Measurements from ENCODE around the gene SAFB2.

Gene SAFB2

GRCh38 chr19:5554828-5555227 is 67.7 kb downstream of the SAFB2 start:
- H3K9me3 ChIP-seq (ENCODE audit: control insufficient read depth, insufficient read depth, low read length): no peaks in the 10 kb centered on the region
- H3K4me2 ChIP-seq (ENCODE audit: low read length): no peak overlapping the region
- H3K9me2 ChIP-seq (replicated peaks; ENCODE audit: control insufficient read depth, low read length): no peaks in the 10 kb centered on the region
- H4K20me1 ChIP-seq (ENCODE audit: control insufficient read depth, insufficient read depth, low read depth, low read length): no peaks in the 10 kb centered on the region
- TF ChIP-seq, protein P1, sequence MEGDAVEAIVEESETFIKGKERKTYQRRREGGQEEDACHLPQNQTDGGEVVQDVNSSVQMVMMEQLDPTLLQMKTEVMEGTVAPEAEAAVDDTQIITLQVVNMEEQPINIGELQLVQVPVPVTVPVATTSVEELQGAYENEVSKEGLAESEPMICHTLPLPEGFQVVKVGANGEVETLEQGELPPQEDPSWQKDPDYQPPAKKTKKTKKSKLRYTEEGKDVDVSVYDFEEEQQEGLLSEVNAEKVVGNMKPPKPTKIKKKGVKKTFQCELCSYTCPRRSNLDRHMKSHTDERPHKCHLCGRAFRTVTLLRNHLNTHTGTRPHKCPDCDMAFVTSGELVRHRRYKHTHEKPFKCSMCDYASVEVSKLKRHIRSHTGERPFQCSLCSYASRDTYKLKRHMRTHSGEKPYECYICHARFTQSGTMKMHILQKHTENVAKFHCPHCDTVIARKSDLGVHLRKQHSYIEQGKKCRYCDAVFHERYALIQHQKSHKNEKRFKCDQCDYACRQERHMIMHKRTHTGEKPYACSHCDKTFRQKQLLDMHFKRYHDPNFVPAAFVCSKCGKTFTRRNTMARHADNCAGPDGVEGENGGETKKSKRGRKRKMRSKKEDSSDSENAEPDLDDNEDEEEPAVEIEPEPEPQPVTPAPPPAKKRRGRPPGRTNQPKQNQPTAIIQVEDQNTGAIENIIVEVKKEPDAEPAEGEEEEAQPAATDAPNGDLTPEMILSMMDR (IDR thresholded peaks at IDR 0.05; ENCODE audit: low read depth, low read length, poor library complexity, severe bottlenecking): no peak
- TF ChIP-seq EZH2phosphoT487 (IDR thresholded peaks at IDR 0.05; ENCODE audit: borderline replicate concordance, low read length): no peak
- no peaks in the 10 kb centered on the region for H3K4me1 ChIP-seq (ENCODE audit: control insufficient read depth, low read length)
- no peaks in the 10 kb centered on the region for H3K36me3 ChIP-seq (ENCODE audit: control insufficient read depth, low read length)
- H3F3A ChIP-seq (ENCODE audit: control insufficient read depth, insufficient read depth): no peaks in the 10 kb centered on the region
- no peak overlapping the region for H3K4me3 ChIP-seq (ENCODE audit: low read length)
- no peaks in the 10 kb centered on the region for H3K79me2 ChIP-seq (ENCODE audit: control insufficient read depth, low read length)
- H3K27ac ChIP-seq (ENCODE audit: low read depth, low read length): no peak overlapping the region
- no peaks in the 10 kb centered on the region for H3K27me3 ChIP-seq (ENCODE audit: control insufficient read depth, low read length)

DNA sequence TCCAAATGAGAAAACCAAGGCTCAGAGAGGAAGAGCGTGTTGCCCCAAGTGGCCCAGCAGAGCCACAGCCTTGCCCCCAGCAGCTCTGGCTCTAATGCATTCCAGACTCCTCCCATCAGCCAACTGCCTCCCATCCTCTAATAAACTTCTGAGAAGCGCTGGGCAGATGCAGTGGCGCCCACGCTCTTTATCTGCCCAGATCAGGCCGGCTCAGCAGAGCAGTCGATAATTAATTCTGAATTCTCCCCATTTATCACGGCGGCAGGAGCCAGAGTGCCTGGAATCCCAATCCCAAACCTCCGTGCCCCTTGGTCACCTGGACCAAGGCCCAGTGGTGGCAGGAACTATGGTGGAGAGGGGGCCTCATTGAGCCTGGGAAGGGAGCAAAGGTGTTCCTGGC is 68.7 kb downstream of the SAFB2 start:
- no peaks in the 10 kb centered on the region for H3K9me3 ChIP-seq (ENCODE audit: control insufficient read depth, insufficient read depth, low read length)
- H3K4me1 ChIP-seq (ENCODE audit: control insufficient read depth, low read length): no peaks in the 10 kb centered on the region
- no peak overlapping the region for H3K4me2 ChIP-seq (ENCODE audit: low read length)
- no peaks in the 10 kb centered on the region for H3K9me2 ChIP-seq (replicated peaks; ENCODE audit: control insufficient read depth, low read length)
- no peaks in the 10 kb centered on the region for H3K36me3 ChIP-seq (ENCODE audit: control insufficient read depth, low read length)
- no peaks in the 10 kb centered on the region for H4K20me1 ChIP-seq (ENCODE audit: control insufficient read depth, insufficient read depth, low read depth, low read length)
- no peaks in the 10 kb centered on the region for H3F3A ChIP-seq (ENCODE audit: control insufficient read depth, insufficient read depth)
- H3K4me3 ChIP-seq (ENCODE audit: low read length): no peak overlapping the region
- H3K27me3 ChIP-seq (ENCODE audit: control insufficient read depth, low read length): no peaks in the 10 kb centered on the region
- no peaks in the 10 kb centered on the region for H3K79me2 ChIP-seq (ENCODE audit: control insufficient read depth, low read length)
- TF ChIP-seq, protein P1 (IDR thresholded peaks at IDR 0.05; ENCODE audit: low read depth, low read length, poor library complexity, severe bottlenecking): no peak
- no peak for TF ChIP-seq EZH2phosphoT487 (IDR thresholded peaks at IDR 0.05; ENCODE audit: borderline replicate concordance, low read length)
- H3K27ac ChIP-seq (ENCODE audit: low read depth, low read length): no peak overlapping the region

DNA sequence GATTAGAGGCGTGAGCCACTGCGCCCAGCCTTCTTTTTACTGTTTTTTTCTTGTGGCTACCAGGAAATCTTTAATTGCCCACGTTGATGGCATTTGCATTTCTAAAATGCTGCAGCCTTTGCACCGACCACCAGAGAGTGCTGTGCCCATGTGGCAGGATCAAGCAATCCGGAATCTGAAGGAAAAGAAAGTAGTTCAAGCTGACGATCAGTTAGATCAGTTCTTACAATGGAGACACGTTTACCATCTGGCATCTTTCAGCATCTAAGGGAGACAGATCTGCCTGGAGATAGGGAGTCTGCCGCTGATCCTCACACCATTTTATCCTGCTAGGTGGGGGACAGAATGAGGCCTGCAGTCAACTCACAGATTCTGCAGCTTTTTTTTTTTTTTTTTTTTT is 74.7 kb downstream of the SAFB2 start:
- H3K79me2 ChIP-seq (ENCODE audit: control insufficient read depth, low read length): no peaks in the 10 kb centered on the region
- TF ChIP-seq, protein P1 (IDR thresholded peaks at IDR 0.05; ENCODE audit: low read depth, low read length, poor library complexity, severe bottlenecking): peak; percentile 70
- no peak for TF ChIP-seq EZH2phosphoT487 (IDR thresholded peaks at IDR 0.05; ENCODE audit: borderline replicate concordance, low read length)
- H3K9me3 ChIP-seq (ENCODE audit: control insufficient read depth, insufficient read depth, low read length): no peaks in the 10 kb centered on the region
- H3K9me2 ChIP-seq (replicated peaks; ENCODE audit: control insufficient read depth, low read length): no peaks in the 10 kb centered on the region
- H3K4me1 ChIP-seq (ENCODE audit: control insufficient read depth, low read length): no peaks in the 10 kb centered on the region
- H3K27ac ChIP-seq (ENCODE audit: low read depth, low read length): no peak overlapping the region
- no peaks in the 10 kb centered on the region for H4K20me1 ChIP-seq (ENCODE audit: control insufficient read depth, insufficient read depth, low read depth, low read length)
- no peaks in the 10 kb centered on the region for H3K36me3 ChIP-seq (ENCODE audit: control insufficient read depth, low read length)
- H3F3A ChIP-seq (ENCODE audit: control insufficient read depth, insufficient read depth): no peaks in the 10 kb centered on the region
- H3K27me3 ChIP-seq (ENCODE audit: control insufficient read depth, low read length): no peaks in the 10 kb centered on the region
- H3K4me3 ChIP-seq (ENCODE audit: low read length): no peak overlapping the region
- H3K4me2 ChIP-seq (ENCODE audit: low read length): no peak overlapping the region

DNA sequence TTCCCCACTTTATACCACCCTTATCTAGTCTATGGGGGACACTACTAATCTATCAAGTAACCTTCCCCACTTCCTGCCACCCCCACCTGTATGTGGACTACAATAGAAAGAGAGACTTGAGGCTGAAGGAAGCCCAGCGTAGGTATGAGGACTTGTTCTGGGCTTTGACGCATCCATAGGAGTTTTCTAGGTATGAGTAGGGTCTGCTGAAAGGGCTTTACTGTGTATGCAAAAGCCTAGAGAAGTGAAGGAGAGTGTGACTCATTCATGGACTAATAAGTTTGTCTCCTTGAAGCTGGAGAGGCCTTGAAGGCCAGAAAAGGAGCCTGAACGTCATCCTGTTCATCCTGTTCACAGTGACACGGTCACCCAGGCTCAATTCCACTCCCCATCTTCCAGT is 76.6 kb downstream of the SAFB2 start:
- H3K4me1 ChIP-seq (ENCODE audit: control insufficient read depth, low read length): no peaks in the 10 kb centered on the region
- TF ChIP-seq, protein P1 (IDR thresholded peaks at IDR 0.05; ENCODE audit: low read depth, low read length, poor library complexity, severe bottlenecking): no peak
- TF ChIP-seq EZH2phosphoT487 (IDR thresholded peaks at IDR 0.05; ENCODE audit: borderline replicate concordance, low read length): no peak
- no peak overlapping the region for H3K27ac ChIP-seq (ENCODE audit: low read depth, low read length)
- no peaks in the 10 kb centered on the region for H3K36me3 ChIP-seq (ENCODE audit: control insufficient read depth, low read length)
- H3F3A ChIP-seq (ENCODE audit: control insufficient read depth, insufficient read depth): no peaks in the 10 kb centered on the region
- no peak overlapping the region for H3K4me2 ChIP-seq (ENCODE audit: low read length)
- H3K27me3 ChIP-seq (ENCODE audit: control insufficient read depth, low read length): no peaks in the 10 kb centered on the region
- H3K9me3 ChIP-seq (ENCODE audit: control insufficient read depth, insufficient read depth, low read length): no peaks in the 10 kb centered on the region
- H3K4me3 ChIP-seq (ENCODE audit: low read length): no peak overlapping the region
- H3K9me2 ChIP-seq (replicated peaks; ENCODE audit: control insufficient read depth, low read length): no peaks in the 10 kb centered on the region
- no peaks in the 10 kb centered on the region for H3K79me2 ChIP-seq (ENCODE audit: control insufficient read depth, low read length)
- no peaks in the 10 kb centered on the region for H4K20me1 ChIP-seq (ENCODE audit: control insufficient read depth, insufficient read depth, low read depth, low read length)
